GM18907 (cell line): ENCODE data around the gene ABCC9.

ENCODE experiments used
- ATAC-seq: cut with Tn5 transposase; IDR thresholded peaks from one replicate; pipeline ENCODE4 v1.9.1; 2021; ENCODE audit warnings: mild to moderate bottlenecking, moderate library complexity; ENCODE audit not compliant: unreplicated experiment

Gene ABCC9

DNA sequence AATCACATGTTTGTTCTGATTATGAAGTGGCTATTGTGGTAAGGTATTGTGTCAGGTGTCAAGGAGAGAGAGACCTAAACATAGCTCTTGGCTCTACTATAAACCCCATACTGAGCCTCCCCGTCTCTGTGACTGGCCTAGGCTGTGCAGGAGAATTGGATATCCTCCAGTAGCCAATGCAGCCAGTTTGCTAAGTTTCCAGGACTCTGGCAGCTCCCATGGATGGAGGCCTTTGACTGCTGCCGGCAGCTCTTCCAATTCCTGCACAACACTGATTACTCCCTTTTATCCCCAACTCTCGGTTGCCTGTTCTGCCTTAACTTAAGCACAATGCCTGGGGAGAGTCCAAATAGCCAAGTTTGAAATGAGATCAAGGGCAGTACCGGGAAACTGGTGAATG lies 59.3 kb downstream of the ABCC9 start:
- no peak for ATAC-seq

DNA sequence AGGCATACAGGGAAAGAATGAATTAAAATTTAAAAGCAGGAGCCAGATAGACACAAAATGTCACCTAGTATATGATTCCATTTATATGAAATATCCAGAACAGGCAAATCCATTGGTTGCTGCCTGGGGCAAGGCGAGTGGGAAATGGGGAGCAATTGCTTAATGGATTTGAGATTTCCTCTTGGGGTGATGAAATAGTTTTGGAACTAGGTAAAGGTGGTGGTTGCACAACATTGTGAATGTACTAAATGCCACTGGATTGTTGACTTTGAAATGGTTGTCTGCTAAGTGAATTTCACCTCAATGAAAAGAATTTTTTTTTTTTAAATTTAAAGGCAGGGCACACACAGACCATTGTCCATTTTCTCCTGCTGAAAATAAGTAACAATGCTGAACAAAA lies 61.9 kb downstream of the ABCC9 start:
- no peak for ATAC-seq

DNA sequence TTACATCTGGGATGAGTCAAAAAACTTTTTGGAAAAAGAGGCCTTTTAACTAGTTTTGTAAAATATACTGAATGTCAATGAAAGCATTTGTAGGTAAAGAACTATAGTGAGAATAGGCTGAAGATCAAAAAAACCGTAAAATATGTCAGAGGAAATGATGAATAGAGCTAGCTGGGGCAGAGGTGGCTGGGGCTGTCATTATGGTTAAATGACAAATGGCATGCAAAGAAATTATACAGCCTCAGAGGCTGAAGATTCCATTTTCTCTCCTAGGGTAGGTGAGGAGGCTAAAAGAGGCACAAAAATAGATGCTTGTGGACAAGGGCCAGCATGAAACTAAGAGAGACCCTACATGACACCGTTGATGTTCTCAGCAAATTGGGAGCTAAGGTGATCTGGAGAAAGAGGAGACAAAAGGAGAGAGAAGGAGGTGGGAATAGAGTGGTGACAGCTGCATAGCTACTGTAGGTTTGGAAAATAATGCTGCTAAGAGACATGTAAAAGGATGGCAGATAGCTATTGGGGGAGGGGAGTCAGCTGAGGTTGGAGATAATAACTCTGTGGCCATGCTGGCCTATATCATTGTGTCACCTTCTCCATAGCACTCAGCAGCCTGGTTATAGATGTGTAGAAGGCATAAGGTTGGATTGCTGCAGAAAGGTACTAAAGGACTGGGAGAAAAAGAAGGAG lies 63.8 kb downstream of the ABCC9 start:
- ATAC-seq, result no peak

DNA sequence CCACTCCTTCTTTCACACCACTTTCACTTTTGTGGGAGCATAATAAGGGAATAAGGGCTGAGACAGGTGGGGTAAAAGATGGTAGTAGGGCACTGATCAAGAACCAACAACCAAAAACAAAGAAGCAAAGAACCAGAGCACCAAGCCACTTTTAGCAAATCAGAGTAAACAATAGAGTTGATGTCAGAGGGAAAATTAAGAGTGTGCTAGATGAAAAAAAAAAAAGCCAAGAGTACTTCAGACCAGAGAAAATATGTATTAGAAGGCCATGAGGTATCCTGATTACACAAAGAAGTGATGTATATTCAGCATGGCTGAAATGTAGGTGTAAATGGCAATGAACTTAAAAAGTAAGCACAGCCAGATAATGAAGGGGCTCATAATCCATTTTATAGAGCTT lies 75.4 kb downstream of the ABCC9 start:
- ATAC-seq, result no peak

DNA sequence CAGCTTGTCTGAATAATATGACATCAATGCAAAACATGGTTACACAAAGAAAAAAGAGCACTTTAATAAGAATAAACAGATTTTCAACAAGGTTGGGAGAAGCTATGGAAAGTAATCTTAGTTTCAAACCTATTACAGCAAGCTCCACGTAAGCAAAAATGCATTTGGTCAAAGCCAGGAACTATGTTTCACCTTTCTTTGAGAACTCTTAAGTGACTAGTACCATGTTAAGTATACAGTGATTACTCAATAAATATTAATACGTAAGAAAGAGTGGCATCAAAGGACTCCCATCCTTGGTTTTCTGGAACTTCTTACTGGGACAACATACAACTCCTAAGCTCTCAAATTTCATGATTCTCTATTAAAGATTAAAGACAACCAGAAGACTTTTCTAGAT lies 80.7 kb downstream of the ABCC9 start:
- no peak for ATAC-seq

DNA sequence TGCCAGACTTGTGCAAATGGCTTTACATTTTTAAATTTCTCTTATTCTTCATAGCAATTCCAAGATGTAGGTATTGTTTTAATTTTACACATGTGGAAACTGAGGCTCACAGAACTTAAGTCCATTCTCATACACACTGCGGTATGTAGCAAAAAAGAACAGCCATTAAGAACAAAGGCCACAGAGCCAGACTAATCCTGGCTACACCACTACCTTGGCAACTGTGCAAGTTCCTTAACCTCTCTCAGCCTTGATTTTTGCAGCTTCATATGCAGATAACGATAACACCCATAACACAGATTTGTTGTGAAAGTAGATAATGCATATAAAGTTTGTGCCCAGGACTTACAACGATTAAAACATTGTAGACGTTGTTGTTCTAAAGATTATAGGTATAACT lies 81.1 kb downstream of the ABCC9 start:
- ATAC-seq, result no peak

DNA sequence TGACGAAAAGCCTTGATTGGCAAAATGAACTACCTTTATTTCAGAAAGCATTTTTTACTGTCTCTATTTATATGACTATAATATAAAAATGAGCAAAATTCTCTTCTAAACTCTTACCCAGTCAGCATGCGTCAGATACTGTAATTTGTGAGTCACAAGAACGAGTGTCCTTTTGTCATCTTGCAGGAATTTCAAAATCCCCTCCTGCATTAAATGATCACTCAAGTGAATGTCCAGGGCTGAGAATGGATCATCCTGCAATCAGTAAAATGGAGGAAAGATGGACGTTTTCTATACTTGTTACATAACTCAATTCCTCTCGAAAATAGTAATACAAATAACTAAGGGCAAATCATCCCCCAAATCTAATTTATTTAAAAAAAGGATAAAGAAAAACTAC lies 89.0 kb downstream of the ABCC9 start:
- no peak for ATAC-seq

DNA sequence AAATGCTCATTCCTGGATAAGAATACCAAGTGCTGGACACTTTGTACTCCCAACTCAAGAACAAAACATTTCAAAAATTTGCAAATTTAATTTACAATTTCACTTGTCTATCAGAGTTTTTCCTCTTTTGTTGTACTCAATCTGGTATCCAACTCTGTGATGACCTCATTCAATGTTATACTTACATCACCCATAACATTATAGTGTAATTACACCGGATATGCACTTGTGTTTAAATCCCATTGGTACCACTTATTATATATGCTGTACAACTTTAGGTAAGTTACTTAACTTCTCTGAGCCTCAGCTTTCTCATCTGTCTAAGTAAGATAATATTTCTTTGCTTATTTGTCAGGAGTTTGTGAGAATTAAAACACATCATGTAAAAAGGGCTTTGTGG lies 90.1 kb downstream of the ABCC9 start:
- no peak for ATAC-seq

DNA sequence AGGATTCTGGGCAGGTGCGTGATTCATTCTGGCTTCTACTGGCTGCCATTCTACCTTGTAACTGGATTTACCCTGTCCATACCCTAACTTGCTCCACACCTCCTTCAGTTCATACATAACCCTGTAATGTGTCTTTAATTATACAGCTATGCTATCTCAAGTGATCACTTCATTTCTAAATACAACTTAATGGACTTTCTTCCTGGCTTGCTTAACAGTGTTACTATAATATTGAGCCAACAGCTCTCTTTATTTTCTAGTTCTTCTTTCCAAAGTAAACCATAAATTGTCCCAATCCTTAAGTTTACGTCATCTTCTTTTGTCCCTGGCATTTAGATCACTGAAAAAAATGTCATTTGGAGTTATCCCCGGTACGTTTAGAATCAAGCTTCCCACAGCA lies 90.8 kb downstream of the ABCC9 start:
- ATAC-seq, result no peak

DNA sequence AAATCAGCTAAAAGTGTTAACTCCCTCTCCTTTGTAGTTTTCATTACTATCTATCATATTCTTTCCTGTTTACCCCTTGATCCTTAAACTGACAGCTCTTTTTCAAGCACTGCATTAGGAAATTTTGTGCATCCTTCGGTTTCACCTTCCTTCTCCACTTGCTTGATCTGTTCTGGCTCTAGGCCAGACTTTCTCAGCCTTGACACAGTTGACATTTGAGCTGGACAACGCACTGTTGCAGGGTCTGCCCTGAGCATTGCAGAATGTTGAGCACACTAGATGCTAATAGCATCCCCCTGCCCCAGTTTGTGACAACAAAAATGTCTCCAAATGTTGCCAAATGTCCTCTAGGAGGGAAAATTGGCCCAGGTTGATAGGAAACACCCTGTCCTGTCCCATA lies 91.3 kb downstream of the ABCC9 start:
- ATAC-seq, result no peak

DNA sequence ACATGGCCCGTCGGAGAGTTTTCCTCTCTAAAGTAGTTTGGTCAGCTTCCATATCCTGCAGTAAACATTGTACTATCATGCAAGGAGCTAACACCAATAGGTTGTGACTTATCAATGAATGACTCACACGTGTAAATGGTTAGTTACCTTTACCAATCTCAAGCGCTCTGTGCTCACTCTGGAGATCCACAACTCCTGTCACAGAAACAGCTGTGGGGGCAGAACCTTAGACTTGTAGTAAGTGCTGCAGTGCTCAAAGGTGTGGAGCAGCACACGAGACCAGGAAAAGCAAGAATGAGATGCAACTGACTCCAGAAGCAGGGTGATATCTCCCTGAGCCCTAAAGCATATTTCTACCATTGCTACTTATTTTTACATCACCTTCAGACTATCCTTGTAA lies 93.0 kb downstream of the ABCC9 start:
- ATAC-seq, result no peak

DNA sequence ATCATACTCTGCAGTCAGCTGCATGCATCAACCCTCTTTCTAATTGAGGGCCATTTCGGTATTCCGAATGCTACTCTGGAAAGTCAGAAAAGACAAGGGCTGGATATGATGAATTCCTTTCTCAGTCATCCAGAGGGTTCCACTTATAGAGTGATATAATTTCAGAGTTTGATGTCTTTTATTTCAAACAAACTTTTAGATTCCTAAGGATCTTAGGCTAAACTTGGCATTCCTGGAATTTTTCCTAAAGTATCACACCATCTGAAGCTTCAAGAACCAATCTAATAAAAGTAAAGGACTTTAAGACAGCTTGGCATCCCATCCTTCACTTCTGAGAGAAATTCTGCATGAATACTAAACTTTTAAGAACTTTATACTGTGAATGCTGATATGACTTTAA lies 97.4 kb downstream of the ABCC9 start:
- no peak for ATAC-seq

DNA sequence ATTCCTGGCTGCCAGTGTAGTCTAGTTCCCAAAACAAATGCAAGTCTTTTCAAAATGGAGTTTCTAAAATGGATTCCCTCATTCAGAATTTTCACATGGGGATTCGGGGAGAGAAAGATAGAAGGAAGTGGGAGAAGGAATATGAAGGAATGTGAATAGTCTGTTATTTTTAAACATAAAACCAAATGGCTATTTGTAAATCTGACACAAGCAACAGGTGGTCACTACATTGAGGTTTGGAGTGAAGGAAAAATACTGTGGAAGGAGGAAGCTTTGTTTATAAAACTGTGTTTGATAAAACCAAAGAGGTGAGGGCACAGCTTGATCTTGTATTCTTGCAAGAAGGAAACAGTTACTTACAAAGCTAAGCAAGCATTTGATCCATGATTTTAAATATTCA lies 101.5 kb downstream of the ABCC9 start:
- no peak for ATAC-seq

DNA sequence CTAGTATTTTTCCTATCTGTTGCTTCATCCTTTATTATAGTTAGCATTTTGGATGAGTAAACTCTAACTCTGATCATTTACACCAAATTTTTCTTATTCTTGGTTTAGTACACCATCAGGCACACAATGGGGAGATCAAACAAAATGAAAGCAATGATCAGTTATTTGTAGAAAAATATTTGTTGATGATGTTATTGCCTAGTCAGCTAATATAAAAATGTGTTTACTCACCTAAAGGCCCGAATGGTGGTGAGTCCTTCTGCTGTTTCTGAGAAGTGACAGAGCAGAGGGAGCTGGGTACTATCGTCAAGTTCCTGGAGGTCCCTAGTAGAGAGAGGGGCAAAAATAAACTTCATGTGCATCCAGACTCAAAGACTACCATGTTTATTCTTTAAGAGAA lies 103.4 kb downstream of the ABCC9 start:
- no peak for ATAC-seq

DNA sequence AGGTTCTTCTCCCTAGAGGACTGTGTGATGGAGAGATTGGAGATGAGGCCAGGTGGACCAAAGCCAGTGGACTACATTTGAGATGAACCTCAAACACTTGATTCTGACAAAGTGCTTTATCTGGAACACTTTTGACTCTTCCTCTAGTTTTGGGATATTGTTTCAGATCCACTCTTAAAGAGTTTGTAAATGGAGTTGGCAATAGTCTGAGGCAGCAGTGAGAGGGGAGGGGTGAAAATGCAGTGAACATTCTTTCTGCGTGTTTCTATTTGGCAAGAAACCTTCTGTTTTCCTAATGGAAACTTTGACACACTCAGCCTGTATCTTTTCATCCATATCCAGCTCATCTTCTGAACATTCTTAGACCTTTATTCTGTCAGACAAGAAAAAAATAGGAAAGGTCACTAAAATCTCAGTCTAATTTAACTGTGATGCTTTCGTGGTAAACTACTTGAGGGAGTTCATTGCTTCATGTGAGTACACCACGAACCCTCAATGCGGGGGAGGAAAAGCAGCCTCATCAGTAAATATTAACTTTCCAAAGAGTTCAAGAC lies 109.4 kb downstream of the ABCC9 start:
- no peak for ATAC-seq

DNA sequence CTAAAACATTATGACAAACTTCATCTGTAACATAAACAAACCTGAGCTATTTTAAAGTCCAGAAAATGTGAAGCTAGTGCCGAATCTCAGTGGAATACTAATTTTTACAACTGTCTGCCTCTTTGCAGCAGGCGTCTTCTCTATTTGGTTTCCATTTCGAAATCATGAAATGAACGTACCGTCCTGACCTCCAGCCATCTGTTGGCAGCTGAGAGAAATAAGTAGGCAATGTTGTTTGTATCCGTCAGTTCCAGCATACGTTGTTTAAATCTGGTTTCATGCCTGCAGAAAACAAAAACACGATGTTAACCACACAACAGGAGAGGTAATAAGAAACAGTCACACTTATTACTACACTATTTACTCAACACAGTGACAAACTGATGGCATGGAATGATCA lies 112.4 kb downstream of the ABCC9 start:
- no peak for ATAC-seq

DNA sequence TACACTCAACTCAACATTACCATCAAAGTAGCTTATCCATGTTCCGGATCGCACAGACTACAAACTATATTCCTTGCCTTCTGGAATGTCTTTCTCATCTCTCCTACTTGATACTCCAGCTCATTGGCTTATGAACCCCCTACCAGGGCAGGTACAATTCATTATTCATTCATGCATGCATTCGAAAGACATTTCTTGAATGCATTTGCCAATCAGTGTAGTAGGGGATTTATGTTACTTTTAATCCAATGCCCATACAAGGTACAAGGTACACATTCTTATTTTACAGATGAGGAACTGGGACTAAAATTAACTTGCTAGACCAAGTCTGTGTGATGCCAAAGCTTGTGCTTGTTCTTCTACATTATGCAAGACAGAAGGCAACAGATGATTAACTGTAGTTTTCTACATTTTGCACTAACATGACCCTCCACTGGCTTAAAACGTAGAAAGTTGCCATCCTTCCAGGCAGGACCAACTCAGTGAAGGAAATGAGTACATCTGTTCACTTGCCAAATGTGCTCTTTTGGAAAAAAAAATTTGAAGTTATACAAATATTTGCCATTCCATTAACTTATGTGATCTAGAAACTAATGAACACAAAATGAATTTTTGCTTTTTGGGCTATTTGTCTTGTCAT lies 113.0 kb downstream of the ABCC9 start:
- no peak for ATAC-seq

DNA sequence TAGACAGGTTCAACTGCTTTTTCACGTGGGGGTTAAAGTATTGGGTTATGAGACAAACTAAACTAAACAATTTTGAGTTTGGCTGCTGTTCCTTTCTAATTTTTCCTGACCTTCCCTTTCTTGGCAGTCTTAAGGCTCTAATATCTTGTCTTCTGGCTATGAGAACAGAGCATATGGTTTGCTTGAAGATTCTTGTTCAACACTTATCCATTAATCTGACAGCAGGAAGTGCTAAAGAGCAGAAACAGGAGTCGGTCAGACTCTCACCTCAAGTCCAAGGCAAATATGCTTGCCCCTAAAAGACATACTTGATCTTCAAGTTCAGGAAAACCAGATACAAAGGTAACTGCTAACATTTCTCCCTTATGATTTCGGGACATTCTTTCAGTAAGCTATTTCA lies 114.1 kb downstream of the ABCC9 start:
- ATAC-seq, result no peak

DNA sequence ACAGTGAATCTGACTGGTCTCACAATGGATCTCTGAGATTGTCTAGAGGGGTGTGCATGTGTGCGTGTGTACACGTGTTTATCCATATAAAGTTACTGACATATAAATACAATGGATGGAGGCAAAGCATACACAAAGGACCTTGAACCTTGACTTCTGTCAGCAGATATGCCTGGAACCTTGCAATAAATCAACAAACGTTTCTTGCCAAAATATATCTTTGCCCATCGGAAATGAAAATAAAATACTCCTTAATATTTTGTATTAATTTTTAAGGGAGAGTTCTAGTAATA lies 114.7 kb downstream of the ABCC9 start:
- no peak for ATAC-seq

DNA sequence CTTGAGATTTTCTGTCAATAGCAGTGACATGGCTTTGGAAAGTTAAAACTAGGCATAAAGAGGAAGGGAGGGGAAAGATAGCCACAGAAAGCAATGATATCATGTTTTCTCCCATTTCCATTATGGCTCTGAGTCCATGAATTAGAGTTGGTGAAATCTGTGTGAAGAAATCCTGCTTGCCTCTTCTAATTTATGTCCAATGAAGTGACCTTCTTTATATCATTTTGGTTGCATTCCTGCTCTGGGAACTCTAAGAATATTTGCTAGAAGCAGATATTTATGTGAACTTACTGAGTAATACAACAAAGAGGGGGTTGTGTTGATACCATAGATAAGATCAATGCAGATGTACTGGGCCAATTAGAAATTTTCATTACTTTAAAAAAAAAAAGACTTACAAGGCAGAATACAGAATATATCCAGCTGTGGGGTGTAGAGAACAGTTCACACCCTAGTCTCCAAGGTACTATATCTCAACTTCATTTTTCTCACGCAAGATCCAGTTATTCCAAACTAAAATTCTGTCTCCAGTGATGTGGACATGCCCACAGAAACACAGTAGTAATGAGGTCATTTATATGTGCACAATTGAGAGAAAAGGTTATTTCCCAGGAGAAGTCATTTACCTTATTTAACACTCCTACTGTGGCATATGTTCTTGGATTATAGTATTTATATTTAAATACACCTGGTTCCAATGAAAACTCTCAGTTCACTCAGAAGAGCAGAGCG lies 115.2 kb downstream of the ABCC9 start:
- ATAC-seq, result no peak

DNA sequence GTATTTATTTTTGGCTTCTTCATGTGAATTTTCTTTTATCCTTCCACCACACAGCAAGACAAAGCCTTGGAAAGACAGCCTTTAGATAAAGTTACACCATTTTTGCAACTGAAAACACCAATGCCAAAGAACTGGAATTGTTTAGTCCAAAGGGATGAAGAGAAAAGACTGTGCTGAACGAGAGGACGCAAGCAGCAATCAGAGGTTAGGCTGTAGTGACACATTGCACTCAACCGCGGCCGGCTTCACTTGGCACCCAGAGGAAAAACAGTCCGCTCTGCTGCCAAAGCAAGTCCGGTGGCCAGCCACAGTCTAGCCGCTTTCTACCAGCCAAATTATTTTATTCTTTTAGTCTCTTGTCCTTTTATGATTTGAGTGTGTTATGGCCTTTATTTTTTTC lies 117.6 kb downstream of the ABCC9 start:
- no peak for ATAC-seq

DNA sequence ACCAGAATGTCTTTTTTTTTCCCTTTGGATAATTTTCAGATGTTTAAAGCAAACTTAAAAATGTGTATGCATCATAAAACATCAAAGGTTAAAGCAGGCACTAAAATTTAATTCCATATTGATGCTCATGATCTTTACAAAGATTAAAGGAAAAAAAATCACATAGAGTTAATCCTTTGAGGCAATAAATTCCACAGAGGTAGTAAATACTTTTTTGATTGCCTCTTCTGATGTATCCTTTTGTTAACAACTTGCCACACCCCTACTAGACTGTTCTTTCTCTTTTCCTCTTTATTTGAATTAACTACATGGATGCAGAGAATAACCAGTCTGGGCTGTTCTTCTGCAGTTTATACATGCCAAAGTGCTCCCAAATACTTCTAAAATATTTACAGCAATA lies 121.5 kb downstream of the ABCC9 start:
- ATAC-seq, result no peak
